WTC11 (cell line): ENCODE results near the gene RCAN2. TPM values are rescaled to one million over a fixed set of nuclear protein-coding genes. Genes with fewer than 3 reads are reported as not detected.

Experiments used
- ATAC-seq: fragments of 200-7000 bp; cut with Tn5 transposase; 2 replicates; pipeline ENCODE4 v1.10.0; 2021; ENCODE audit warnings: mild to moderate bottlenecking, moderate library complexity
- CTCF ChIA-PET: fragments of 300-600 bp; sonication (Branson Sonifier 250); formaldehyde crosslinking; loops from one replicate; lab custom pipeline; 2021; ENCODE audit warnings: antibody characterized with exemption; lab: Charles Lee
- POLR2A ChIA-PET: fragments of 350-600 bp; sonication (Branson Sonifier 250); formaldehyde crosslinking; loops from one replicate; lab custom pipeline; 2021; ENCODE audit warnings: antibody characterized with exemption; lab: Charles Lee
- DNase-seq: peaks from one replicate; pipeline ENCODE4 v3.0.0; 2021; ENCODE audit warnings: low spot score
- H3K27ac Mint-ChIP-seq: 2 replicates; pipeline ENCODE4 v1.8.0; 2021; ENCODE audit warnings: mixed read lengths
- H3K27me3 Mint-ChIP-seq: 2 replicates; pipeline ENCODE4 v1.8.0; 2021; ENCODE audit warnings: low read depth, mild to moderate bottlenecking, moderate library complexity, mixed read lengths
- H3K36me3 Mint-ChIP-seq: 2 replicates; pipeline ENCODE4 v1.8.0; 2021; ENCODE audit warnings: mixed read lengths
- H3K4me1 Mint-ChIP-seq: 2 replicates; pipeline ENCODE4 v1.8.0; 2022; ENCODE audit warnings: mixed read lengths
- H3K4me3 Mint-ChIP-seq: 2 replicates; pipeline ENCODE4 v1.8.0; 2021; ENCODE audit warnings: mild to moderate bottlenecking, moderate library complexity, mixed read lengths
- H3K9me3 Mint-ChIP-seq: 2 replicates; pipeline ENCODE4 v1.8.0; 2021; ENCODE audit warnings: mixed read lengths
- ATF1 ChIP-seq: sonication (generic); formaldehyde crosslinking; IDR thresholded peaks from 2 replicates; pipeline ENCODE4 v1.8.1; 2023; ENCODE audit warnings: mild to moderate bottlenecking, moderate library complexity, missing genetic modification reagents
- EMX1 ChIP-seq: fragments of 250-450 bp; sonication (Bioruptor Pico); IDR thresholded peaks from 2 replicates; pipeline ENCODE4 v1.8.0; 2021; ENCODE audit warnings: mild to moderate bottlenecking
- FOXP1 ChIP-seq: sonication (generic); formaldehyde crosslinking; IDR thresholded peaks from 2 replicates; pipeline ENCODE4 v1.8.0; 2022; ENCODE audit warnings: missing genetic modification reagents, mild to moderate bottlenecking, moderate library complexity, borderline replicate concordance
- MYBL2 ChIP-seq: sonication (generic); formaldehyde crosslinking; IDR thresholded peaks from 2 replicates; pipeline ENCODE4 v1.8.1; 2023; ENCODE audit warnings: mild to moderate bottlenecking, moderate library complexity, missing genetic modification reagents
- NFATC4 ChIP-seq: fragments of 250-450 bp; sonication (Bioruptor Pico); IDR thresholded peaks from 2 replicates; pipeline ENCODE4 v1.9.0; 2021; ENCODE audit warnings: mild to moderate bottlenecking
- NFE2L1 ChIP-seq: sonication (generic); formaldehyde crosslinking; IDR thresholded peaks from 2 replicates; pipeline ENCODE4 v1.8.1; 2023; ENCODE audit warnings: missing genetic modification reagents
- NR1H2 ChIP-seq: sonication (generic); formaldehyde crosslinking; IDR thresholded peaks from 2 replicates; pipeline ENCODE4 v1.9.0; 2021; ENCODE audit warnings: mild to moderate bottlenecking, moderate library complexity, missing genetic modification reagents
- PRRX2 ChIP-seq: fragments of 250-450 bp; sonication (Bioruptor Pico); IDR thresholded peaks from 2 replicates; pipeline ENCODE4 v1.8.0; 2021; ENCODE audit warnings: mild to moderate bottlenecking
- SP1 ChIP-seq: sonication (generic); formaldehyde crosslinking; conservative IDR thresholded peaks from 2 replicates; pipeline ENCODE4 v1.8.1; 2022; ENCODE audit warnings: missing genetic modification reagents
- ZNF232 ChIP-seq: sonication (generic); formaldehyde crosslinking; IDR thresholded peaks from 2 replicates; pipeline ENCODE4 v1.8.0; 2022; ENCODE audit warnings: mild to moderate bottlenecking, missing genetic modification reagents
- ZNF263 ChIP-seq: sonication (generic); formaldehyde crosslinking; IDR thresholded peaks from 2 replicates; pipeline ENCODE4 v1.8.1; 2022; ENCODE audit warnings: low read depth, mild to moderate bottlenecking, moderate library complexity, missing genetic modification reagents
- ZNF671 ChIP-seq: fragments of 250-450 bp; sonication (Bioruptor Pico); IDR thresholded peaks from 2 replicates; pipeline ENCODE4 v1.8.0; 2021; ENCODE audit warnings: mild to moderate bottlenecking
- total RNA-seq: library from RNA; stranded (reverse); gene quantifications from 3 replicates; pipeline ENCODE4 v1.2.3, GENCODE V29; 2021
- TF ChIP-seq, protein P1 (sequence below): sonication (generic); formaldehyde crosslinking; IDR thresholded peaks from 2 replicates; pipeline ENCODE4 v1.8.1; 2022; ENCODE audit warnings: missing genetic modification reagents, borderline replicate concordance
- TF ChIP-seq, protein P2 (sequence below): sonication (generic); formaldehyde crosslinking; IDR thresholded peaks from 2 replicates; pipeline ENCODE4 v1.8.0; 2023; ENCODE audit warnings: missing genetic modification reagents, mild to moderate bottlenecking, borderline replicate concordance
- TF ChIP-seq, protein P3 (sequence below): fragments of 250-450 bp; sonication (Bioruptor Pico); IDR thresholded peaks from 2 replicates; pipeline ENCODE4 v2.1.2; 2022; ENCODE audit warnings: mild to moderate bottlenecking, moderate library complexity
- TF ChIP-seq, protein P4 (sequence below): fragments of 200-600 bp; IDR thresholded peaks from 2 replicates; pipeline ENCODE4 v1.8.0; 2022; ENCODE audit warnings: antibody characterized with exemption
- TF ChIP-seq, protein P5 (sequence below): sonication (generic); formaldehyde crosslinking; IDR thresholded peaks from 2 replicates; pipeline ENCODE4 v1.8.1; 2023; ENCODE audit warnings: mild to moderate bottlenecking, moderate library complexity, missing genetic modification reagents
- TF ChIP-seq, protein P6 (sequence below): sonication (generic); formaldehyde crosslinking; IDR thresholded peaks from 2 replicates; pipeline ENCODE4 v1.8.1; 2022; ENCODE audit warnings: low read depth, missing genetic modification reagents, borderline replicate concordance

The RCAN2 gene
- total RNA-seq, 1 experiment from 2014 or later: 3.9 TPM

DNA sequence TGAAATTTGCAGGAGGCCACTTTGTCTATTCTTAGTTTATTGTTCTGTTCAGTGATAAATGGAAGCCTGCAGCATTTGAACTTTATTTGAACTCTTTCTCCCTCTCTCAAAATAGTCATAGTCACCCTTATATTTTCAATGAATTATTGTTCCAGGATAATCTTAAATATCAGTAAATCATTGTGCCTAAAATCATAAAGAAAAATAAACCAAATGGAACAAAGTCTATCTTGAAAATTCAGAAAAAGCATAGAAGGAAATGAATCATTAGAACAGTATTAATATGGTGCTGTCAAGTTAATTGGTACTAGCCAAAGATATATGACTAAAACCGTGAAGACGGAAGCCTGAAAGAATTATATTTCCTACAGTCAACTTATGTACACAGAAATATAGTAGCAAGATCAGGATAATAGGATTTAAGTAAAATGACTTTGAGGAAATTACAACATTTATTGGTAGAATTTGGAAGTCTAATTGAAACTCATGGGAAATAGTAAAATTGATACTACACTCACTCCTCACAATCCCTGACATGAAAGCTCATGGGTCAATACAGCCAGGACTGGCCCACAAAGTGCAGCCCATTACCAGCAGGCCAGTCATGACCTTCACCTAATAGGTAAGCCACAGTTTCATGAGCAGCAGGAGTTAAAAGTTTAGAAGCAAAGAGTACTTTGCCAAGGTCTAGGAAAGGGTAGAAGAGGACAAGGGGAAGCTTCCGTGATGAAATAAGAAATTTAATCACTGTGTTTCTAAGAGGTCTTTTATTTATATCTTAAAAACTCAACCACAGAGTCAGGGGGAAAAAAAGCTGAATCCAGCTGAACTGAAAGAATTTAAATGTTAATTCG is 200.6 kb downstream of the RCAN2 start:
- Mint-ChIP-seq H3K4me3 (no peak overlapping the region), H3K27ac (no peak overlapping the region; the same call in 1 of the 2 replicates), H3K36me3 (no peaks in the 10 kb centered on the region), H3K9me3 (no peaks in the 10 kb centered on the region; the same call in 1 of the 2 replicates), H3K4me1 (peaks cover 17% of the 10 kb centered on the region), H3K27me3 (no peaks in the 10 kb centered on the region)
- no peak for DNase-seq
- no peak for ATAC-seq
- POLR2A ChIA-PET: interaction anchor here (0.7 kb wide), 1 partner anchor 56 kb away, joined by 3 read pairs; no protein-coding TSS in a partner anchor
- CTCF ChIA-PET: interaction anchor here (0.6 to 1.0 kb wide), 3 partner anchors 58 to 365 kb away, joined by 3 to 4 read pairs (median 3); partner anchors contain the start of gene RCAN2
- TF ChIP-seq MYBL2 (no peak), FOXP1 (CRISPR knock-in tag) (no peak), SP1 (CRISPR knock-in tag) (no peak), ATF1 (CRISPR knock-in tag) (no peak), NFATC4 (CRISPR knock-in tag) (no peak), ZNF232 (CRISPR knock-in tag) (no peak)
- TF ChIP-seq, protein P1, sequence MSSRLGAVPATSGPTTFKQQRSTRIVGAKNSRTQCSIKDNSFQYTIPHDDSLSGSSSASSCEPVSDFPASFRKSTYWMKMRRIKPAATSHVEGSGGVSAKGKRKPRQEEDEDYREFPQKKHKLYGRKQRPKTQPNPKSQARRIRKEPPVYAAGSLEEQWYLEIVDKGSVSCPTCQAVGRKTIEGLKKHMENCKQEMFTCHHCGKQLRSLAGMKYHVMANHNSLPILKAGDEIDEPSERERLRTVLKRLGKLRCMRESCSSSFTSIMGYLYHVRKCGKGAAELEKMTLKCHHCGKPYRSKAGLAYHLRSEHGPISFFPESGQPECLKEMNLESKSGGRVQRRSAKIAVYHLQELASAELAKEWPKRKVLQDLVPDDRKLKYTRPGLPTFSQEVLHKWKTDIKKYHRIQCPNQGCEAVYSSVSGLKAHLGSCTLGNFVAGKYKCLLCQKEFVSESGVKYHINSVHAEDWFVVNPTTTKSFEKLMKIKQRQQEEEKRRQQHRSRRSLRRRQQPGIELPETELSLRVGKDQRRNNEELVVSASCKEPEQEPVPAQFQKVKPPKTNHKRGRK (CRISPR knock-in tag): no peak

DNA sequence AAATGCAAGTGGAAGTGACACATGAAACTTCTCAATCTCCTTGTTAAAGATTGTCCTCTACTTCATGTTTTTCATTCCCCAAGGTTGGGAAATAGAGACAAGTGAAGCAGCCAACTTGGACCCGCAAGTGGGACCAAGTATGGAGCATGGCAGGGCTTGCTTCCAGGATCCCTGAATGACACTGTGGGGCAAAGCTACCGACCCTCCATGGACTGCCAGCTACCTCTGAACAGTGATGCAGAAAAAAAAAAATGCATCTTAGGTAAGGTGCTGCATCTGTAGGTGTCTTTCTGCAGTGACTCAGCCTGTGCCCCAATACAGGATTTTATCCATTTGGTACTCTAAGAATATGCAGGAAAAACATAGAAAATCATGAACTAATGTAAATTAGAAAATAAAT is 201.4 kb downstream of the RCAN2 start:
- POLR2A ChIA-PET: no interaction called here
- no peak for ATAC-seq
- CTCF ChIA-PET: interaction anchor here (0.6 kb wide), 1 partner anchor 201 kb away, joined by 3 read pairs; the partner anchor contains the start of gene RCAN2
- no peaks in the 10 kb centered on the region for H3K9me3 Mint-ChIP-seq
- no peaks in the 10 kb centered on the region for H3K27me3 Mint-ChIP-seq
- no peaks in the 10 kb centered on the region for H3K36me3 Mint-ChIP-seq
- no peak overlapping the region for H3K27ac Mint-ChIP-seq
- H3K4me1 Mint-ChIP-seq: peaks cover 12% of the 10 kb centered on the region
- H3K4me3 Mint-ChIP-seq: no peak overlapping the region
- TF ChIP-seq ZNF671 (CRISPR knock-in tag) (no peak), NFE2L1 (CRISPR knock-in tag) (no peak), ZNF263 (CRISPR knock-in tag) (no peak), EMX1 (CRISPR knock-in tag) (no peak), PRRX2 (CRISPR knock-in tag) (no peak), NR1H2 (CRISPR knock-in tag) (no peak)
- TF ChIP-seq, protein P2, sequence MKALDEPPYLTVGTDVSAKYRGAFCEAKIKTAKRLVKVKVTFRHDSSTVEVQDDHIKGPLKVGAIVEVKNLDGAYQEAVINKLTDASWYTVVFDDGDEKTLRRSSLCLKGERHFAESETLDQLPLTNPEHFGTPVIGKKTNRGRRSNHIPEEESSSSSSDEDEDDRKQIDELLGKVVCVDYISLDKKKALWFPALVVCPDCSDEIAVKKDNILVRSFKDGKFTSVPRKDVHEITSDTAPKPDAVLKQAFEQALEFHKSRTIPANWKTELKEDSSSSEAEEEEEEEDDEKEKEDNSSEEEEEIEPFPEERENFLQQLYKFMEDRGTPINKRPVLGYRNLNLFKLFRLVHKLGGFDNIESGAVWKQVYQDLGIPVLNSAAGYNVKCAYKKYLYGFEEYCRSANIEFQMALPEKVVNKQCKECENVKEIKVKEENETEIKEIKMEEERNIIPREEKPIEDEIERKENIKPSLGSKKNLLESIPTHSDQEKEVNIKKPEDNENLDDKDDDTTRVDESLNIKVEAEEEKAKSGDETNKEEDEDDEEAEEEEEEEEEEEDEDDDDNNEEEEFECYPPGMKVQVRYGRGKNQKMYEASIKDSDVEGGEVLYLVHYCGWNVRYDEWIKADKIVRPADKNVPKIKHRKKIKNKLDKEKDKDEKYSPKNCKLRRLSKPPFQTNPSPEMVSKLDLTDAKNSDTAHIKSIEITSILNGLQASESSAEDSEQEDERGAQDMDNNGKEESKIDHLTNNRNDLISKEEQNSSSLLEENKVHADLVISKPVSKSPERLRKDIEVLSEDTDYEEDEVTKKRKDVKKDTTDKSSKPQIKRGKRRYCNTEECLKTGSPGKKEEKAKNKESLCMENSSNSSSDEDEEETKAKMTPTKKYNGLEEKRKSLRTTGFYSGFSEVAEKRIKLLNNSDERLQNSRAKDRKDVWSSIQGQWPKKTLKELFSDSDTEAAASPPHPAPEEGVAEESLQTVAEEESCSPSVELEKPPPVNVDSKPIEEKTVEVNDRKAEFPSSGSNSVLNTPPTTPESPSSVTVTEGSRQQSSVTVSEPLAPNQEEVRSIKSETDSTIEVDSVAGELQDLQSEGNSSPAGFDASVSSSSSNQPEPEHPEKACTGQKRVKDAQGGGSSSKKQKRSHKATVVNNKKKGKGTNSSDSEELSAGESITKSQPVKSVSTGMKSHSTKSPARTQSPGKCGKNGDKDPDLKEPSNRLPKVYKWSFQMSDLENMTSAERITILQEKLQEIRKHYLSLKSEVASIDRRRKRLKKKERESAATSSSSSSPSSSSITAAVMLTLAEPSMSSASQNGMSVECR: no peak
- TF ChIP-seq, protein P3, sequence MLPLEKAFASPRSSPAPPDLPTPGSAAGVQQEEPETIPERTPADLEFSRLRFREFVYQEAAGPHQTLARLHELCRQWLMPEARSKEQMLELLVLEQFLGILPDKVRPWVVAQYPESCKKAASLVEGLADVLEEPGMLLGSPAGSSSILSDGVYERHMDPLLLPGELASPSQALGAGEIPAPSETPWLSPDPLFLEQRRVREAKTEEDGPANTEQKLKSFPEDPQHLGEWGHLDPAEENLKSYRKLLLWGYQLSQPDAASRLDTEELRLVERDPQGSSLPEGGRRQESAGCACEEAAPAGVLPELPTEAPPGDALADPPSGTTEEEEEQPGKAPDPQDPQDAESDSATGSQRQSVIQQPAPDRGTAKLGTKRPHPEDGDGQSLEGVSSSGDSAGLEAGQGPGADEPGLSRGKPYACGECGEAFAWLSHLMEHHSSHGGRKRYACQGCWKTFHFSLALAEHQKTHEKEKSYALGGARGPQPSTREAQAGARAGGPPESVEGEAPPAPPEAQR: no peak
- TF ChIP-seq, protein P4, sequence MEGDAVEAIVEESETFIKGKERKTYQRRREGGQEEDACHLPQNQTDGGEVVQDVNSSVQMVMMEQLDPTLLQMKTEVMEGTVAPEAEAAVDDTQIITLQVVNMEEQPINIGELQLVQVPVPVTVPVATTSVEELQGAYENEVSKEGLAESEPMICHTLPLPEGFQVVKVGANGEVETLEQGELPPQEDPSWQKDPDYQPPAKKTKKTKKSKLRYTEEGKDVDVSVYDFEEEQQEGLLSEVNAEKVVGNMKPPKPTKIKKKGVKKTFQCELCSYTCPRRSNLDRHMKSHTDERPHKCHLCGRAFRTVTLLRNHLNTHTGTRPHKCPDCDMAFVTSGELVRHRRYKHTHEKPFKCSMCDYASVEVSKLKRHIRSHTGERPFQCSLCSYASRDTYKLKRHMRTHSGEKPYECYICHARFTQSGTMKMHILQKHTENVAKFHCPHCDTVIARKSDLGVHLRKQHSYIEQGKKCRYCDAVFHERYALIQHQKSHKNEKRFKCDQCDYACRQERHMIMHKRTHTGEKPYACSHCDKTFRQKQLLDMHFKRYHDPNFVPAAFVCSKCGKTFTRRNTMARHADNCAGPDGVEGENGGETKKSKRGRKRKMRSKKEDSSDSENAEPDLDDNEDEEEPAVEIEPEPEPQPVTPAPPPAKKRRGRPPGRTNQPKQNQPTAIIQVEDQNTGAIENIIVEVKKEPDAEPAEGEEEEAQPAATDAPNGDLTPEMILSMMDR: no peak
- TF ChIP-seq, protein P5, sequence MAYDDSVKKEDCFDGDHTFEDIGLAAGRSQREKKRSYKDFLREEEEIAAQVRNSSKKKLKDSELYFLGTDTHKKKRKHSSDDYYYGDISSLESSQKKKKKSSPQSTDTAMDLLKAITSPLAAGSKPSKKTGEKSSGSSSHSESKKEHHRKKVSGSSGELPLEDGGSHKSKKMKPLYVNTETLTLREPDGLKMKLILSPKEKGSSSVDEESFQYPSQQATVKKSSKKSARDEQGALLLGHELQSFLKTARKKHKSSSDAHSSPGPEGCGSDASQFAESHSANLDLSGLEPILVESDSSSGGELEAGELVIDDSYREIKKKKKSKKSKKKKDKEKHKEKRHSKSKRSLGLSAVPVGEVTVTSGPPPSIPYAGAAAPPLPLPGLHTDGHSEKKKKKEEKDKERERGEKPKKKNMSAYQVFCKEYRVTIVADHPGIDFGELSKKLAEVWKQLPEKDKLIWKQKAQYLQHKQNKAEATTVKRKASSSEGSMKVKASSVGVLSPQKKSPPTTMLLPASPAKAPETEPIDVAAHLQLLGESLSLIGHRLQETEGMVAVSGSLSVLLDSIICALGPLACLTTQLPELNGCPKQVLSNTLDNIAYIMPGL (CRISPR knock-in tag): no peak
- TF ChIP-seq, protein P6, sequence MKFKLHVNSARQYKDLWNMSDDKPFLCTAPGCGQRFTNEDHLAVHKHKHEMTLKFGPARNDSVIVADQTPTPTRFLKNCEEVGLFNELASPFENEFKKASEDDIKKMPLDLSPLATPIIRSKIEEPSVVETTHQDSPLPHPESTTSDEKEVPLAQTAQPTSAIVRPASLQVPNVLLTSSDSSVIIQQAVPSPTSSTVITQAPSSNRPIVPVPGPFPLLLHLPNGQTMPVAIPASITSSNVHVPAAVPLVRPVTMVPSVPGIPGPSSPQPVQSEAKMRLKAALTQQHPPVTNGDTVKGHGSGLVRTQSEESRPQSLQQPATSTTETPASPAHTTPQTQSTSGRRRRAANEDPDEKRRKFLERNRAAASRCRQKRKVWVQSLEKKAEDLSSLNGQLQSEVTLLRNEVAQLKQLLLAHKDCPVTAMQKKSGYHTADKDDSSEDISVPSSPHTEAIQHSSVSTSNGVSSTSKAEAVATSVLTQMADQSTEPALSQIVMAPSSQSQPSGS (CRISPR knock-in tag): no peak
- no peak for DNase-seq
